Loucy (cell line): ENCODE results near the gene CDA.

ENCODE experiments used
- EZH2phosphoT487 ChIP-seq: fragments of 200-600 bp; IDR thresholded peaks from 2 replicates; pipeline ENCODE4 v1.6.1; 2018; ENCODE audit warnings: antibody characterized with exemption, mild to moderate bottlenecking, moderate library complexity, borderline replicate concordance
- TF ChIP-seq, protein P1 (sequence below): fragments of 200-600 bp; sonication (generic); conservative IDR thresholded peaks from 2 replicates; pipeline ENCODE4 v1.5.1; 2014; ENCODE audit warnings: mild to moderate bottlenecking, antibody characterized with exemption, low read length

GRCh38 chr1:20560966-20561365, 27.9 kb upstream of the CDA start:
- TF ChIP-seq, protein P1, sequence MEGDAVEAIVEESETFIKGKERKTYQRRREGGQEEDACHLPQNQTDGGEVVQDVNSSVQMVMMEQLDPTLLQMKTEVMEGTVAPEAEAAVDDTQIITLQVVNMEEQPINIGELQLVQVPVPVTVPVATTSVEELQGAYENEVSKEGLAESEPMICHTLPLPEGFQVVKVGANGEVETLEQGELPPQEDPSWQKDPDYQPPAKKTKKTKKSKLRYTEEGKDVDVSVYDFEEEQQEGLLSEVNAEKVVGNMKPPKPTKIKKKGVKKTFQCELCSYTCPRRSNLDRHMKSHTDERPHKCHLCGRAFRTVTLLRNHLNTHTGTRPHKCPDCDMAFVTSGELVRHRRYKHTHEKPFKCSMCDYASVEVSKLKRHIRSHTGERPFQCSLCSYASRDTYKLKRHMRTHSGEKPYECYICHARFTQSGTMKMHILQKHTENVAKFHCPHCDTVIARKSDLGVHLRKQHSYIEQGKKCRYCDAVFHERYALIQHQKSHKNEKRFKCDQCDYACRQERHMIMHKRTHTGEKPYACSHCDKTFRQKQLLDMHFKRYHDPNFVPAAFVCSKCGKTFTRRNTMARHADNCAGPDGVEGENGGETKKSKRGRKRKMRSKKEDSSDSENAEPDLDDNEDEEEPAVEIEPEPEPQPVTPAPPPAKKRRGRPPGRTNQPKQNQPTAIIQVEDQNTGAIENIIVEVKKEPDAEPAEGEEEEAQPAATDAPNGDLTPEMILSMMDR, result no peak
- TF ChIP-seq EZH2phosphoT487, result no peak
